ENCODE data around the gene MAP3K7CL. TPM values are rescaled to one million over a fixed set of nuclear protein-coding genes. Genes with fewer than 3 reads are reported as not detected.

The MAP3K7CL gene
- total RNA-seq, result 2.8 and 9.3 TPM in 2 replicates

GRCh38 chr21:29130270-29130969, at the start of gene MAP3K7CL:
MAP3K7CL (plus strand) TSS chr21:29130644; CDS start chr21:29133345, 2,701 bp downstream.

Other genes with a start within 250 kb of the MAP3K7CL start
- gene LTN1, start 137.8 kb upstream of the MAP3K7CL start, total RNA-seq, result 15.5 and 16.0 TPM in 2 replicates
- gene RWDD2B, start 111.3 kb upstream of the MAP3K7CL start, total RNA-seq, result 16.1 and 20.3 TPM in 2 replicates
- 18.2 and 19.7 TPM in 2 replicates for gene USP16, start 106.0 kb upstream of the MAP3K7CL start, total RNA-seq
- gene CCT8, start 57.0 kb upstream of the MAP3K7CL start, total RNA-seq, result 126 and 257 TPM in 2 replicates
- 28.6 and 37.4 TPM in 2 replicates for gene BACH1, start 168.3 kb downstream of the MAP3K7CL start, total RNA-seq

All from epithelial cell of alveolus of lung (primary cell).